Right kidney (tissue), 1 donor: ENCODE data around the gene LARP4B.

ENCODE experiments used
- DNase-seq: peaks from one replicate; pipeline ENCODE4 v3.0.0-alpha.2; 2016

The LARP4B gene

GRCh38 chr10:869171-869570 is 62.3 kb downstream of the LARP4B start:
- no peak for DNase-seq

GRCh38 chr10:867807-868206 is 63.7 kb downstream of the LARP4B start:
- no peak for DNase-seq

GRCh38 chr10:866577-866941 is 64.9 kb downstream of the LARP4B start:
- no peak for DNase-seq

GRCh38 chr10:865924-866576 is 65.5 kb downstream of the LARP4B start:
- DNase-seq, result no peak

GRCh38 chr10:865257-865656 is 66.2 kb downstream of the LARP4B start:
- DNase-seq, result no peak

GRCh38 chr10:860519-860918 is 71.0 kb downstream of the LARP4B start:
- DNase-seq, result no peak

- no peak for DNase-seq
Measured at GRCh38 chr10:856416-857157, 74.9 kb downstream of the LARP4B start.

GRCh38 chr10:855671-856070 is 75.8 kb downstream of the LARP4B start:
- DNase-seq, result no peak

- DNase-seq, result no peak
Measured at GRCh38 chr10:855079-855478, 76.4 kb downstream of the LARP4B start.

- DNase-seq, result no peak
Measured at GRCh38 chr10:853017-853416, 78.5 kb downstream of the LARP4B start.

- DNase-seq, result no peak
Measured at GRCh38 chr10:852386-852785, 79.1 kb downstream of the LARP4B start.

GRCh38 chr10:851901-852300 is 79.6 kb downstream of the LARP4B start:
- DNase-seq, result no peak

GRCh38 chr10:850093-850492 is 81.4 kb downstream of the LARP4B start:
- DNase-seq, result no peak

GRCh38 chr10:847868-848267 is 83.6 kb downstream of the LARP4B start:
- DNase-seq, result no peak

GRCh38 chr10:846126-846685 is 85.3 kb downstream of the LARP4B start:
- no peak for DNase-seq

GRCh38 chr10:845526-845925 is 86.0 kb downstream of the LARP4B start:
- DNase-seq, result no peak

GRCh38 chr10:844552-844951 is 87.0 kb downstream of the LARP4B start:
- DNase-seq, result no peak

GRCh38 chr10:843703-844102 is 87.8 kb downstream of the LARP4B start:
- no peak for DNase-seq

- no peak for DNase-seq
Measured at GRCh38 chr10:842795-843194, 88.7 kb downstream of the LARP4B start.

- DNase-seq, result no peak
Measured at GRCh38 chr10:841535-841934, 90.0 kb downstream of the LARP4B start.

- no peak for DNase-seq
Measured at GRCh38 chr10:839550-840205, 91.8 kb downstream of the LARP4B start.

GRCh38 chr10:836782-837181 is 94.7 kb downstream of the LARP4B start:
- no peak for DNase-seq

GRCh38 chr10:834493-834892 is 97.0 kb downstream of the LARP4B start:
- DNase-seq, result no peak
